Glutamatergic neuron (in vitro differentiated cells): ENCODE measurements around the gene SEC24B. TPM values are rescaled to one million over a fixed set of nuclear protein-coding genes. Genes with fewer than 3 reads are reported as not detected.

ENCODE experiments used
- DNase-seq: peaks from one replicate; pipeline ENCODE4 v3.0.0; 2022
- H3K27ac Mint-ChIP-seq: one replicate; pipeline ENCODE4 v1.8.0; 2020; ENCODE audit warnings: mild to moderate bottlenecking, mixed read lengths, inconsistent platforms; ENCODE audit not compliant: unreplicated experiment
- H3K27me3 Mint-ChIP-seq: one replicate; pipeline ENCODE4 v1.8.0; 2020; ENCODE audit warnings: mild to moderate bottlenecking, moderate library complexity, mixed read lengths, inconsistent platforms; ENCODE audit not compliant: unreplicated experiment
- H3K36me3 Mint-ChIP-seq: one replicate; pipeline ENCODE4 v1.8.0; 2020; ENCODE audit warnings: mild to moderate bottlenecking, mixed read lengths, inconsistent platforms; ENCODE audit not compliant: unreplicated experiment
- H3K4me1 Mint-ChIP-seq: one replicate; pipeline ENCODE4 v1.8.0; 2020; ENCODE audit warnings: mild to moderate bottlenecking, low read depth, mixed read lengths, inconsistent platforms; ENCODE audit not compliant: unreplicated experiment
- H3K4me3 Mint-ChIP-seq: one replicate; pipeline ENCODE4 v1.8.0; 2020; ENCODE audit warnings: mild to moderate bottlenecking, mixed read lengths, inconsistent platforms; ENCODE audit not compliant: unreplicated experiment
- H3K9me3 Mint-ChIP-seq: one replicate; pipeline ENCODE4 v1.8.0; 2020; ENCODE audit warnings: mild to moderate bottlenecking, moderate library complexity, mixed read lengths, inconsistent platforms; ENCODE audit not compliant: unreplicated experiment
- CTCF ChIP-seq: fragments of 200-600 bp; sonication (generic); IDR thresholded peaks from one replicate; pipeline ENCODE4 v1.5.0; 2021; ENCODE audit not compliant: partially characterized antibody, unreplicated experiment
- total RNA-seq: library from RNA; stranded (reverse); fragmentation: NEBNext Ultra II Directional; extraction: Animal tissue kit (Norgen Biotek cat#: 25700); gene quantifications from one replicate; pipeline ENCODE4 v1.2.1, GENCODE V29; 2021; ENCODE audit not compliant: unreplicated experiment

SEC24B gene
- total RNA-seq, 1 donor from 2014 or later: 27.6 TPM

- no peak overlapping the region for H3K27ac Mint-ChIP-seq
- no peak for DNase-seq
- TF ChIP-seq CTCF: no peak
- H3K4me1 Mint-ChIP-seq: peaks cover 11% of the 10 kb centered on the region
- no peaks in the 10 kb centered on the region for H3K36me3 Mint-ChIP-seq
- no peak overlapping the region for H3K4me3 Mint-ChIP-seq
- H3K27me3 Mint-ChIP-seq: no peaks in the 10 kb centered on the region
- H3K9me3 Mint-ChIP-seq: no peaks in the 10 kb centered on the region
Measured at GRCh38 chr4:109390115-109390768, 43.4 kb upstream of the SEC24B start.

GRCh38 chr4:109395694-109396093 is 37.9 kb upstream of the SEC24B start:
- Mint-ChIP-seq H3K27me3 (no peaks in the 10 kb centered on the region), H3K27ac (no peak overlapping the region), H3K4me3 (no peak overlapping the region), H3K4me1 (peaks cover 5% of the 10 kb centered on the region), H3K9me3 (no peaks in the 10 kb centered on the region), H3K36me3 (no peaks in the 10 kb centered on the region)
- no peak for TF ChIP-seq CTCF
- peak; percentile 35 for DNase-seq

GRCh38 chr4:109398928-109399327 is 34.7 kb upstream of the SEC24B start:
- H3K9me3 Mint-ChIP-seq: no peaks in the 10 kb centered on the region
- H3K36me3 Mint-ChIP-seq: no peaks in the 10 kb centered on the region

GRCh38 chr4:109406337-109406931 is 27.2 kb upstream of the SEC24B start:
- H3K9me3 Mint-ChIP-seq: no peaks in the 10 kb centered on the region
- H3K27ac Mint-ChIP-seq: no peak overlapping the region
- H3K36me3 Mint-ChIP-seq: no peaks in the 10 kb centered on the region
- H3K4me1 Mint-ChIP-seq: no peaks in the 10 kb centered on the region
- no peaks in the 10 kb centered on the region for H3K27me3 Mint-ChIP-seq
- H3K4me3 Mint-ChIP-seq: no peak overlapping the region
- DNase-seq: no peak
- peak; percentile 72 for TF ChIP-seq CTCF

More at GRCh38 chr4:109398928-109399327, 34.7 kb upstream of the SEC24B start:
- no peak for TF ChIP-seq CTCF
- no peak overlapping the region for H3K27ac Mint-ChIP-seq
- no peak for DNase-seq
- no peaks in the 10 kb centered on the region for H3K27me3 Mint-ChIP-seq
- H3K4me1 Mint-ChIP-seq: peaks cover 5% of the 10 kb centered on the region
- H3K4me3 Mint-ChIP-seq: no peak overlapping the region

GRCh38 chr4:109407027-109407737 is 26.4 kb upstream of the SEC24B start:
- no peak for DNase-seq
- no peaks in the 10 kb centered on the region for H3K9me3 Mint-ChIP-seq
- no peaks in the 10 kb centered on the region for H3K4me1 Mint-ChIP-seq
- no peak overlapping the region for H3K4me3 Mint-ChIP-seq
- TF ChIP-seq CTCF: no peak
- no peaks in the 10 kb centered on the region for H3K27me3 Mint-ChIP-seq
- no peak overlapping the region for H3K27ac Mint-ChIP-seq
- no peaks in the 10 kb centered on the region for H3K36me3 Mint-ChIP-seq
